ENCODE measurements around the gene BACE2.

Gene BACE2

GRCh38 chr21:41149199-41149598 is 18.8 kb upstream of the BACE2 start:
- no peak for DNase-seq

- no peak for DNase-seq
Observed at GRCh38 chr21:41152147-41152546, 15.8 kb upstream of the BACE2 start.

GRCh38 chr21:41153443-41153842 is 14.5 kb upstream of the BACE2 start:
- no peak for DNase-seq

- no peak for DNase-seq
Observed at GRCh38 chr21:41156142-41156541, 11.8 kb upstream of the BACE2 start.

GRCh38 chr21:41158026-41158425 is 9.9 kb upstream of the BACE2 start:
- DNase-seq, result no peak

- no peak for DNase-seq
Observed at GRCh38 chr21:41160036-41160435, 7.9 kb upstream of the BACE2 start.

GRCh38 chr21:41161428-41161827 is 6.5 kb upstream of the BACE2 start:
- DNase-seq, result no peak

- DNase-seq, result no peak
Observed at GRCh38 chr21:41162096-41162495, 5.9 kb upstream of the BACE2 start.

GRCh38 chr21:41163091-41163490 is 4.9 kb upstream of the BACE2 start:
- no peak for DNase-seq

GRCh38 chr21:41164052-41164451 is 3.9 kb upstream of the BACE2 start:
- no peak for DNase-seq

GRCh38 chr21:41164981-41165655 is 2.8 kb upstream of the BACE2 start:
- no peak for DNase-seq

- DNase-seq, result no peak
Observed at GRCh38 chr21:41166884-41167283, 1.1 kb upstream of the BACE2 start.

- no peak for DNase-seq
Observed at GRCh38 chr21:41168391-41169257, 664 bp downstream of the BACE2 start.

GRCh38 chr21:41169258-41169576 is 1.3 kb downstream of the BACE2 start:
- DNase-seq, result no peak

- DNase-seq, result no peak
Observed at GRCh38 chr21:41169701-41170100, 1.7 kb downstream of the BACE2 start.

GRCh38 chr21:41170442-41170841 is 2.5 kb downstream of the BACE2 start:
- DNase-seq, result no peak

GRCh38 chr21:41170859-41171609 is 3.1 kb downstream of the BACE2 start:
- no peak for DNase-seq

- no peak for DNase-seq
Observed at GRCh38 chr21:41175080-41175479, 7.1 kb downstream of the BACE2 start.

GRCh38 chr21:41176846-41177245 is 8.9 kb downstream of the BACE2 start:
- DNase-seq, result no peak

GRCh38 chr21:41180752-41181151 is 12.8 kb downstream of the BACE2 start:
- DNase-seq, result no peak

GRCh38 chr21:41182547-41182946 is 14.6 kb downstream of the BACE2 start:
- no peak for DNase-seq

GRCh38 chr21:41183575-41183974 is 15.6 kb downstream of the BACE2 start:
- DNase-seq, result no peak

- DNase-seq, result no peak
Observed at GRCh38 chr21:41185802-41186201, 17.8 kb downstream of the BACE2 start.
